HG03378 (cell line): Measurements from ENCODE around the gene PTTG1.

ENCODE experiments used
- ATAC-seq: cut with Tn5 transposase; IDR thresholded peaks from one replicate; pipeline ENCODE4 v1.9.1; 2021; ENCODE audit warnings: mild to moderate bottlenecking, moderate library complexity; ENCODE audit not compliant: unreplicated experiment

Gene PTTG1

DNA sequence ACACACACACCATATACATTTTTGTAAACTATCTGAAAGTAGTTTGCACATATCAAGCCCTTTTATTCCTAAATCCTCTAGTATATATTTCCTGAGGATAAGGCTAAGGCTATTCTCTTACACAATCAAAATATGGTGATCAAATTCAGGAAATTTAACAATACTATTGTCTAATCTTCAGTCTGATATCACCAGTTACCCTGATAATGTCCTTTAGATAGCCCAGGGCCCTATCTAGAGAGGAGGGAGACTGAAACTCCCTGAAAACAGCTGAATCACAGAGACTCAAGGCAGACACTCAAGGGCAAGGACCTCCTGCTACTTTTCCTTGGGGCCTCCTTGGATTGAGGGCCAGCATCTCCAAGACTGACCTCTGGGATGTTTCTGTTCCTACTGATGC lies 30.4 kb downstream of the PTTG1 start:
- no peak for ATAC-seq

DNA sequence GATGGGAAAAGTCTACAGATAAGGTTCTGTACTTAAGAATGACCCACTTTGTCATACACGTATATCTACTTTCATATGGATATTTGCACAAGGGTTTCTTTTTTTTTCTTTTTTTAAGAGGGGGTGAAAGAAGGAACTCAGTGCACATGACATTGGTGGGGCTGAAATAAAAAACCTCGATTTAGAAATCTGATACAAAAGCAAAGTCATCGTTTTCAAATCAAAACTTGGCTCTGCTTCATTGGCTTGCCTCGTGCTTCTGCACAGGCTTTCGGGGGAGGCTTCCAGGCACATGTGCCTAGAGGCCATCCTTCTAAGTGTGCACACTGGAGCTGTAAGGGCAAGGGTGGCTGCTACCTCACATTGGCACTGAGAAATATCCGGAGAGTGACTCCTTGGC lies 31.1 kb downstream of the PTTG1 start:
- ATAC-seq, result no peak

DNA sequence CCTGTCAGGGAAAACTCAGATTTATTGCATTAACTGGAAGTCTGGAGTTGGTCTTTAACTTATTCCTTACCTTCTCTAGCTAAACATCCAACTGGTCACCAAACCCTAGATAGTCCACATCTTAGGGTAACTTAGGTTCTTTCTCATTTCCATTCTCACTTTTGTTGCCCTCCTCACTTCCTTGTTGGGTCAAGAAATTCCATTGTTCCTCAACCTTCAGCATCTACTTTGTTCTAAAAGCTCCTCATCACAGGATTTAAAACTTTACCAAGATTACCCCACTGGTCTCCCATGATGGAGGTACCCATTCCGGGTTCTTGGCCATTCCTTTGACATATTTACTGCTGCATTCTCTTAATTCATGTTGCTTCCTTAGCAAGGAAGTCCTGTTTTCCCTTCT lies 32.1 kb downstream of the PTTG1 start:
- ATAC-seq, result no peak

- ATAC-seq, result no peak
Observed at GRCh38 chr5:160455600-160455999, 33.9 kb downstream of the PTTG1 start.

- no peak for ATAC-seq
Observed at GRCh38 chr5:160456480-160457177, 35.0 kb downstream of the PTTG1 start.

GRCh38 chr5:160457252-160457651 lies 35.6 kb downstream of the PTTG1 start:
- ATAC-seq, result no peak

- peak; percentile 92 for ATAC-seq
Observed at GRCh38 chr5:160458806-160459800, 37.4 kb downstream of the PTTG1 start.

DNA sequence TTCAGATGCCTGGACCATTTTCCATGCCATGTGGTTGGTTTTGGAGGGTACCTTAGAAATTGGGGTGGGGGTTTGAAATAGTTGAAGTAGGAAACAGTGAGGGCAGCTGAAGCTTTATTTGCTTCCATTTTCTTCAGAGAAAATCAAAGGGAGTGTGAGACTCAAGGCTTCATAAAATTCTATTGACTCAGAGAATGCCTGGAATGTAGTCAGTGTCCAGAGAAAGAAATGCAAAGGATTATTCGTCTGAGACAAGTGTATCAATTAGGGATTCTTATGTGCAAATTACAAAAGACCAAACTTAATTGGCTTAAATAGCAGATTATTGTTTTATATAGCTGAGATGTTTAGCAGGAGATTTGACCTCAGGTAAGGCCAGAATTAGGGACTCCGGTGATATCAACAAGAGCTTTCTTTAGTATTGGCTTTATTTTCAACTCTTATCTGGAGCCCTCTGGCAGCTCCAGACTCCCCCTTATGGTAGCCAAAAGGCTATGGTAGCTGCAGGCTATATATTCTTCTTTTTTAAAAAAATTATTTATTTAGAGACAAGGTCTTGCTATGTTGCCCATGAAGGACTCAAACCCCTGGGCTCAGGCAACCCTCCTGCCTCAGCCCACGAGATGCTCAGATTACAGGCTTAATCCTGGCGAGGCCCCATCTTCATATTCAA lies 38.9 kb downstream of the PTTG1 start:
- no peak for ATAC-seq

DNA sequence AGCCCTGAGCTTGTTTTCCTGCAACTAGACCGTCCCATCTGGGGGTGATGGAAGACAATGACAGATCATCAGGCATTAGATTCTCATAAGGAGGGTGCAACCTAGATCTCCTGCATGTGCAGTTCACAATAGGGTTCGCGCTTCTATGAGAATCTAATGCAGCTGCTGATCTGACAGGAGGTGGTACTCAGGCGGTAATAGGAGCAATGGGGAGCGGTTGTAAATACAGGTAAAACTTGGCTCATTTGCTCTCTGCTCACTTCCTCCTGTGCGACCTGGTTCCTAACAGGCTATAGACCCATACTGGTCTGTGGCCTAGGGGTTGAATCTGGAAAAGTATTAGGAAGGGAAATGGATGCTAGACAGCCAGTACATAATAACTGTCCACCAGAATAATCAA lies 39.7 kb downstream of the PTTG1 start:
- no peak for ATAC-seq

GRCh38 chr5:160462167-160462566 lies 40.5 kb downstream of the PTTG1 start:
- peak; percentile 31 for ATAC-seq

DNA sequence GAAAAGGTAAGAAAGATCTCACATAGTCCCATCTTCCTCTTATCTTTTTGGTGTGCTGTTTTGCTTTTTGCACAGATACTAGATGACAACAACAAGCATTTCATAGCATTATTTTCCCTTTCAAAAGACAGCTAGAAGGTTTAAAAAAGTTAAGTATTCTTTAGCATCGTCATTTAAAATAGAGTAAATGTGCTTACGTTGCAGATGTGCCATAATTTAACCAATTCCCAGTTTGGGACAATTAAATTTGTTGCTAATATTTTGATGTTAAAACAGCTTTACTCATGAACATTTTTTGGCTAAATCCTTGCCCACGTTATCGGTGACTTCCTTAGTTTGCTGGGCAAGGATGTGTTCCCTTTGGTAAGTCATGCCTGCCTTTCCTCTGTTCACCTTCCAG lies 41.6 kb downstream of the PTTG1 start:
- ATAC-seq, result no peak

GRCh38 chr5:160463740-160464465 lies 42.2 kb downstream of the PTTG1 start:
- no peak for ATAC-seq

- ATAC-seq, result no peak
Observed at GRCh38 chr5:160464466-160464797, 42.8 kb downstream of the PTTG1 start.

DNA sequence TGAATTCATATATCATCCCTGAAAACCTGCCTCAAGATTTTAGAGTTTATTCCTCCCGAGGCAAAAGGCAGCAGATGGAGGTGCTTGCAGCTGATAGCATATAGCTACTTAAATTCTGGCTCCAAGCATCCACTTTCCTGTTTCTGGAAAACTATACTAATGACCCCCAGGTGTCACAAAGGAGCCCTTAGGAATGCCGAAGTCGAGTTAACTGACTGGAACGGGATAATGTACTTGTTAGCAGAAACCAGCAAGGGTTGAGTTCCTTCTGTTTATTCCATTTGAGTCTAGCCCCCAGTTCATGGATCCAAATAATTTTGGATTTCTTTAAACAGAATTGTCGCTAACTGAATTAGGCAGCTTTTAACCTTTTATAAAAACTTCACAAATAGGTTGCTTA lies 44.5 kb downstream of the PTTG1 start:
- ATAC-seq, result no peak

DNA sequence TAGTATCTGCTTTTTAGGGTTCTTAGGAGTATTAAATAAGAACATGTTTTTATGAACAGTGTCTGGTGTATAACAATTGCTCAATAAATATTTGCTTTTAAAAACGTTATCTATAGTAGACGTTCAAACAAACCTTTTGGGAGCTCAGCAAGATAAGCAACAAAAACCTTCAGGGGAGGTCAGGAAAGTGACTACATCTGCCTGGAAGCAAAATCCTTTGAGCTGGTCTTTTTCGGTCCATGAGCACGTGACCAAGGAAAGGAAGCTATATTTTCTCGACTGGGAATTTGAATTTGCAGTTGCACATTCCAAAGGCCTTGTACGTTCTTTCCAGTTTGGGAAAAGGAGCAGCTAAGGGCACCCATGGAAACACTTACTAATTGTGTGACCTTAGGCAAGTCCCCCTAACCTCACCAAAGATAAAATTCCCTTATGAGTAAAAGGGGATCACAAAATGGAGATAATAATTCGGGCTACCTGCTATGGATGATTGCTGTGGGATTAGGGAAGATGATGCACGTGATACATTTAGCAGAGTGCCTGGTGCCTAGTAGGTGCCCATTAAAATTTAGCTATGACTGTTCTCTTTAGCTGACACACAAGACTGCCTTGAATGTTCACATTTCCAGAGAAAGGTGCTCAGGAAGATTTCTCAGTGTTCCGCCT lies 45.4 kb downstream of the PTTG1 start:
- ATAC-seq, result no peak

DNA sequence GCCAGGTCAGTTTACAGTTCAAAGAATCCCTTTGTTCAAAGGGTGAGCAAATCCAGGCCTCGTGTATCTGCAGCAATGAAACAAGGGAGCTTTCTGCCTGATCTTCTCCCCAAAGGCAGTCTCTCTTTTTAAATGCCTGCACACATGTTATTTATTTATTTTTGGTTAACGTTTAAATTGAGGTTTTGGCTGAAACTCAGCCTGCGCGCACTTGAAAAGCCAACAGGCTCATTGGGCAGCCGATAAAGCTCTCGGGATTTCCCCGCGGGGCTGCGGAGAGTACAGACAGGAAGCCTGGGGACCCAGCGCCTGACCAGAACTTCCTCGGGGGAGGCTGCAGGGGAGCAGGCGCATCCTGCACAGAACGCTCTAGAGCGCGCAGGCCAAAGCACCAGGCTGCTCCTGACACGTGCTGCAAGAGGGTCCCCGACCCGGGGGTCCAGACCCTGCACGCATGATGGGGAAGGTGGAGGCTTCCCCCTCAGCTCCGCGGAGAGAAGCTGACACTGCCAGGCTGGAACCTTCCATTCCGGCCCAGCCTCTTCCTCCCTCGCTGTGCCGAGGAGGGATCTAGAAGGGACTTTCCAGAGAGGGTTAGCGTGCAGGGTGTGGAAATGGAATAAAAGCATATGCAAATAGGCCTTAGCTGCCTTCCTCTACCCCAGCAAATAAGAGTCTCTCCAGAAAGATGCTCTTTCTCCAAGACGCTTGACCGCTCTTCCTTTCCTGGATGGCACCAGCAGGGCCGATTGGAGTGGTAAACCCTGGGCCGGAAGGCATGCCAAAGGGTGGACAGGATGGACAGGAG lies 46.1 kb downstream of the PTTG1 start:
- peak; percentile 89 for ATAC-seq

- ATAC-seq, result no peak
Observed at GRCh38 chr5:160468363-160468975, 46.8 kb downstream of the PTTG1 start.

GRCh38 chr5:160469156-160470144 lies 47.8 kb downstream of the PTTG1 start:
- ATAC-seq, result no peak
